Measurements from ENCODE around the gene SNAP29. TPM values are rescaled to one million over a fixed set of nuclear protein-coding genes. Genes with fewer than 3 reads are reported as not detected.
"Not testable (repeated sequence)": the region's sequence is repeated elsewhere in the genome, so short reads cannot be mapped to it uniquely, and the experiment has no call there.

The SNAP29 gene
- total RNA-seq, 1 donor from 2014 or later: 20.2 TPM

GRCh38 chr22:20930004-20930403, 71.2 kb downstream of the SNAP29 start:
- Mint-ChIP-seq H3K4me1 (peaks cover 20% of the 10 kb centered on the region), H3K27me3 (ENCODE audit: low read depth) (no peaks in the 10 kb centered on the region), H3K9me3 (no peaks in the 10 kb centered on the region), H3K27ac (ENCODE audit: unreplicated experiment) (no peak overlapping the region), H3K4me3 (no peak overlapping the region), H3K36me3 (ENCODE audit: low read depth) (peaks cover 9% of the 10 kb centered on the region)
- DNase-seq (ENCODE audit: low read depth, low spot score): no peak
- TF ChIP-seq CTCF (conservative IDR thresholded peaks at IDR 0.05): no peak

- not testable (repeated sequence) for H3K27me3 Mint-ChIP-seq (ENCODE audit: low read depth); H3K4me3 Mint-ChIP-seq; H3K27ac Mint-ChIP-seq (ENCODE audit: unreplicated experiment); H3K36me3 Mint-ChIP-seq (ENCODE audit: low read depth); DNase-seq (ENCODE audit: low read depth, low spot score); H3K9me3 Mint-ChIP-seq
- peaks cover 18% of the 10 kb centered on the region for H3K4me1 Mint-ChIP-seq
Observed at GRCh38 chr22:20930435-20930834, 71.6 kb downstream of the SNAP29 start.

- no peak for DNase-seq (ENCODE audit: low read depth, low spot score)
Observed at GRCh38 chr22:20931126-20931654, 72.4 kb downstream of the SNAP29 start.

GRCh38 chr22:20933910-20934309, 75.1 kb downstream of the SNAP29 start:
- Mint-ChIP-seq H3K9me3 (no peaks in the 10 kb centered on the region), H3K27ac (ENCODE audit: unreplicated experiment) (peak overlapping the region; percentile 50), H3K27me3 (ENCODE audit: low read depth) (no peaks in the 10 kb centered on the region), H3K4me1 (peaks cover 13% of the 10 kb centered on the region), H3K4me3 (no peak overlapping the region), H3K36me3 (ENCODE audit: low read depth) (peaks cover 14% of the 10 kb centered on the region)
- TF ChIP-seq CTCF (conservative IDR thresholded peaks at IDR 0.05): no peak
- no peak for DNase-seq (ENCODE audit: low read depth, low spot score)

More at GRCh38 chr22:20931126-20931654, 72.4 kb downstream of the SNAP29 start:
- Mint-ChIP-seq H3K27ac (ENCODE audit: unreplicated experiment) (no peak overlapping the region), H3K4me3 (no peak overlapping the region), H3K27me3 (ENCODE audit: low read depth) (no peaks in the 10 kb centered on the region), H3K36me3 (ENCODE audit: low read depth) (peaks cover 9% of the 10 kb centered on the region), H3K9me3 (no peaks in the 10 kb centered on the region), H3K4me1 (peaks cover 11% of the 10 kb centered on the region)
- no peak for TF ChIP-seq CTCF (conservative IDR thresholded peaks at IDR 0.05)

DNA sequence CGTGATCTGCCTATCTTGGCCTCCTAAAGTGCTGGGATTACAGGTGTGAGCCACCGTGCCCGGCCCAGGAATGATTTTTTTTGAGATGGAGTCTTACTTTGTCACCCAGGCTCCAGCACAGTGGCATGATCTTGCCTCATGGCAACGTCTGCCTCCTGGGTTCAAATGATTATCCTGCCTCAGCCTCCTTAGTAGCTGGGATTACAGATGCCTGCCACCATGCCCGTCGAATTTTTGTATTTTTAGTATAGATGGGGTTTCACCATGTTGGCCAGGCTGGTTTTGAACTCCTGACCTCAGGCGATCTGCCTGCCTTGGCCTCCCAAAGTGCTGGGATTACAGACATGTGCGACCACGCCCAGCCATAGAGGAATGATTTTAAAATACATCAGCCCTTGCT, 76.2 kb downstream of the SNAP29 start:
- not testable (repeated sequence) for DNase-seq (ENCODE audit: low read depth, low spot score); H3K4me3 Mint-ChIP-seq; H3K27ac Mint-ChIP-seq (ENCODE audit: unreplicated experiment); H3K9me3 Mint-ChIP-seq; H3K27me3 Mint-ChIP-seq (ENCODE audit: low read depth)
- peaks cover 12% of the 10 kb centered on the region for H3K4me1 Mint-ChIP-seq
- H3K36me3 Mint-ChIP-seq (ENCODE audit: low read depth): peaks cover 13% of the 10 kb centered on the region

GRCh38 chr22:20935780-20936539, 77.2 kb downstream of the SNAP29 start:
- Mint-ChIP-seq H3K4me1 (peaks cover 16% of the 10 kb centered on the region), H3K36me3 (ENCODE audit: low read depth) (peaks cover 13% of the 10 kb centered on the region)
- DNase-seq (ENCODE audit: low read depth, low spot score); H3K9me3 Mint-ChIP-seq; H3K4me3 Mint-ChIP-seq; H3K27me3 Mint-ChIP-seq (ENCODE audit: low read depth); H3K27ac Mint-ChIP-seq (ENCODE audit: unreplicated experiment): not testable (repeated sequence)
